Measurements from ENCODE around the gene PANK2. TPM values are rescaled to one million over a fixed set of nuclear protein-coding genes. Genes with fewer than 3 reads are reported as not detected.

The PANK2 gene
- total RNA-seq, 1 experiment from 2014 or later, result 62.7 TPM

- TF ChIP-seq ZBTB21 (CRISPR knock-in tag; IDR thresholded peaks at IDR 0.05; ENCODE audit: borderline replicate concordance) (no peak), MAX (CRISPR knock-in tag; IDR thresholded peaks at IDR 0.05) (peak; percentile 84), ETV6 (CRISPR knock-in tag; IDR thresholded peaks at IDR 0.05) (no peak), CBFB (CRISPR knock-in tag; IDR thresholded peaks at IDR 0.05; ENCODE audit: low read depth) (no peak), FOXP1 (CRISPR knock-in tag; IDR thresholded peaks at IDR 0.05; ENCODE audit: borderline replicate concordance) (peak; percentile 64; the same call in 1 of the 2 replicates), ZNF671 (CRISPR knock-in tag; IDR thresholded peaks at IDR 0.05) (no peak), ZNF232 (CRISPR knock-in tag; IDR thresholded peaks at IDR 0.05) (peak; percentile 31; the same call in 1 of the 2 replicates), USF2 (CRISPR knock-in tag; IDR thresholded peaks at IDR 0.05) (peak; percentile 66; the same call in 1 of the 2 replicates), OVOL2 (CRISPR knock-in tag; IDR thresholded peaks at IDR 0.05; ENCODE audit: borderline replicate concordance) (no peak), FOXJ3 (CRISPR knock-in tag; IDR thresholded peaks at IDR 0.05; ENCODE audit: borderline replicate concordance) (no peak), GRHL2 (CRISPR knock-in tag; IDR thresholded peaks at IDR 0.05; ENCODE audit: insufficient replicate concordance, severe bottlenecking) (no peak), NR2C2 (CRISPR knock-in tag; IDR thresholded peaks at IDR 0.05) (no peak), ZNF416 (CRISPR knock-in tag; IDR thresholded peaks at IDR 0.05) (0 out of 2 replicates have a peak, but pooled peaks have one; percentile 28), GABPB1 (CRISPR knock-in tag; IDR thresholded peaks at IDR 0.05) (peak; percentile 67), FOXK1 (CRISPR knock-in tag; IDR thresholded peaks at IDR 0.05) (peak; percentile 26; the same call in 1 of the 2 replicates), TP53 (CRISPR knock-in tag; IDR thresholded peaks at IDR 0.05) (peak; percentile 31; the same call in 1 of the 2 replicates), ESRRA (CRISPR knock-in tag; IDR thresholded peaks at IDR 0.05; ENCODE audit: borderline replicate concordance) (no peak), ATF1 (CRISPR knock-in tag; IDR thresholded peaks at IDR 0.05) (no peak), ZNF396 (CRISPR knock-in tag; IDR thresholded peaks at IDR 0.05; ENCODE audit: borderline replicate concordance) (no peak), PRDM15 (CRISPR knock-in tag; IDR thresholded peaks at IDR 0.05) (no peak)
- TF ChIP-seq, protein P1, sequence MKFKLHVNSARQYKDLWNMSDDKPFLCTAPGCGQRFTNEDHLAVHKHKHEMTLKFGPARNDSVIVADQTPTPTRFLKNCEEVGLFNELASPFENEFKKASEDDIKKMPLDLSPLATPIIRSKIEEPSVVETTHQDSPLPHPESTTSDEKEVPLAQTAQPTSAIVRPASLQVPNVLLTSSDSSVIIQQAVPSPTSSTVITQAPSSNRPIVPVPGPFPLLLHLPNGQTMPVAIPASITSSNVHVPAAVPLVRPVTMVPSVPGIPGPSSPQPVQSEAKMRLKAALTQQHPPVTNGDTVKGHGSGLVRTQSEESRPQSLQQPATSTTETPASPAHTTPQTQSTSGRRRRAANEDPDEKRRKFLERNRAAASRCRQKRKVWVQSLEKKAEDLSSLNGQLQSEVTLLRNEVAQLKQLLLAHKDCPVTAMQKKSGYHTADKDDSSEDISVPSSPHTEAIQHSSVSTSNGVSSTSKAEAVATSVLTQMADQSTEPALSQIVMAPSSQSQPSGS (CRISPR knock-in tag; IDR thresholded peaks at IDR 0.05; ENCODE audit: borderline replicate concordance, low read depth), result no peak
- TF ChIP-seq, protein P2, sequence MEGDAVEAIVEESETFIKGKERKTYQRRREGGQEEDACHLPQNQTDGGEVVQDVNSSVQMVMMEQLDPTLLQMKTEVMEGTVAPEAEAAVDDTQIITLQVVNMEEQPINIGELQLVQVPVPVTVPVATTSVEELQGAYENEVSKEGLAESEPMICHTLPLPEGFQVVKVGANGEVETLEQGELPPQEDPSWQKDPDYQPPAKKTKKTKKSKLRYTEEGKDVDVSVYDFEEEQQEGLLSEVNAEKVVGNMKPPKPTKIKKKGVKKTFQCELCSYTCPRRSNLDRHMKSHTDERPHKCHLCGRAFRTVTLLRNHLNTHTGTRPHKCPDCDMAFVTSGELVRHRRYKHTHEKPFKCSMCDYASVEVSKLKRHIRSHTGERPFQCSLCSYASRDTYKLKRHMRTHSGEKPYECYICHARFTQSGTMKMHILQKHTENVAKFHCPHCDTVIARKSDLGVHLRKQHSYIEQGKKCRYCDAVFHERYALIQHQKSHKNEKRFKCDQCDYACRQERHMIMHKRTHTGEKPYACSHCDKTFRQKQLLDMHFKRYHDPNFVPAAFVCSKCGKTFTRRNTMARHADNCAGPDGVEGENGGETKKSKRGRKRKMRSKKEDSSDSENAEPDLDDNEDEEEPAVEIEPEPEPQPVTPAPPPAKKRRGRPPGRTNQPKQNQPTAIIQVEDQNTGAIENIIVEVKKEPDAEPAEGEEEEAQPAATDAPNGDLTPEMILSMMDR (IDR thresholded peaks at IDR 0.05), result no peak
- TF ChIP-seq, protein P3, sequence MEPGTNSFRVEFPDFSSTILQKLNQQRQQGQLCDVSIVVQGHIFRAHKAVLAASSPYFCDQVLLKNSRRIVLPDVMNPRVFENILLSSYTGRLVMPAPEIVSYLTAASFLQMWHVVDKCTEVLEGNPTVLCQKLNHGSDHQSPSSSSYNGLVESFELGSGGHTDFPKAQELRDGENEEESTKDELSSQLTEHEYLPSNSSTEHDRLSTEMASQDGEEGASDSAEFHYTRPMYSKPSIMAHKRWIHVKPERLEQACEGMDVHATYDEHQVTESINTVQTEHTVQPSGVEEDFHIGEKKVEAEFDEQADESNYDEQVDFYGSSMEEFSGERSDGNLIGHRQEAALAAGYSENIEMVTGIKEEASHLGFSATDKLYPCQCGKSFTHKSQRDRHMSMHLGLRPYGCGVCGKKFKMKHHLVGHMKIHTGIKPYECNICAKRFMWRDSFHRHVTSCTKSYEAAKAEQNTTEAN (CRISPR knock-in tag; IDR thresholded peaks at IDR 0.05), result 0 out of 2 replicates have a peak, but pooled peaks have one; percentile 41
- TF ChIP-seq, protein P4, sequence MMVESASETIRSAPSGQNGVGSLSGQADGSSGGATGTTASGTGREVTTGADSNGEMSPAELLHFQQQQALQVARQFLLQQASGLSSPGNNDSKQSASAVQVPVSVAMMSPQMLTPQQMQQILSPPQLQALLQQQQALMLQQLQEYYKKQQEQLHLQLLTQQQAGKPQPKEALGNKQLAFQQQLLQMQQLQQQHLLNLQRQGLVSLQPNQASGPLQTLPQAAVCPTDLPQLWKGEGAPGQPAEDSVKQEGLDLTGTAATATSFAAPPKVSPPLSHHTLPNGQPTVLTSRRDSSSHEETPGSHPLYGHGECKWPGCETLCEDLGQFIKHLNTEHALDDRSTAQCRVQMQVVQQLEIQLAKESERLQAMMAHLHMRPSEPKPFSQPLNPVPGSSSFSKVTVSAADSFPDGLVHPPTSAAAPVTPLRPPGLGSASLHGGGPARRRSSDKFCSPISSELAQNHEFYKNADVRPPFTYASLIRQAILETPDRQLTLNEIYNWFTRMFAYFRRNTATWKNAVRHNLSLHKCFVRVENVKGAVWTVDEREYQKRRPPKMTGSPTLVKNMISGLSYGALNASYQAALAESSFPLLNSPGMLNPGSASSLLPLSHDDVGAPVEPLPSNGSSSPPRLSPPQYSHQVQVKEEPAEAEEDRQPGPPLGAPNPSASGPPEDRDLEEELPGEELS (CRISPR knock-in tag; IDR thresholded peaks at IDR 0.05), result peak; percentile 71; the same call in 1 of the 2 replicates
- TF ChIP-seq, protein P5, sequence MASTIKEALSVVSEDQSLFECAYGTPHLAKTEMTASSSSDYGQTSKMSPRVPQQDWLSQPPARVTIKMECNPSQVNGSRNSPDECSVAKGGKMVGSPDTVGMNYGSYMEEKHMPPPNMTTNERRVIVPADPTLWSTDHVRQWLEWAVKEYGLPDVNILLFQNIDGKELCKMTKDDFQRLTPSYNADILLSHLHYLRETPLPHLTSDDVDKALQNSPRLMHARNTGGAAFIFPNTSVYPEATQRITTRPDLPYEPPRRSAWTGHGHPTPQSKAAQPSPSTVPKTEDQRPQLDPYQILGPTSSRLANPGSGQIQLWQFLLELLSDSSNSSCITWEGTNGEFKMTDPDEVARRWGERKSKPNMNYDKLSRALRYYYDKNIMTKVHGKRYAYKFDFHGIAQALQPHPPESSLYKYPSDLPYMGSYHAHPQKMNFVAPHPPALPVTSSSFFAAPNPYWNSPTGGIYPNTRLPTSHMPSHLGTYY (CRISPR knock-in tag; IDR thresholded peaks at IDR 0.05), result no peak
Observed at GRCh38 chr20:3846740-3847428, 42.3 kb upstream of the PANK2 start, which contains the start of gene MAVS (continued).
